ENCODE measurements around the gene CA11.

GRCh38 chr19:48664476-48664875 is 18.5 kb upstream of the CA11 start:
- TF ChIP-seq POLR2AphosphoS5 (IDR thresholded peaks at IDR 0.05): no peak
- TF ChIP-seq, protein P1, sequence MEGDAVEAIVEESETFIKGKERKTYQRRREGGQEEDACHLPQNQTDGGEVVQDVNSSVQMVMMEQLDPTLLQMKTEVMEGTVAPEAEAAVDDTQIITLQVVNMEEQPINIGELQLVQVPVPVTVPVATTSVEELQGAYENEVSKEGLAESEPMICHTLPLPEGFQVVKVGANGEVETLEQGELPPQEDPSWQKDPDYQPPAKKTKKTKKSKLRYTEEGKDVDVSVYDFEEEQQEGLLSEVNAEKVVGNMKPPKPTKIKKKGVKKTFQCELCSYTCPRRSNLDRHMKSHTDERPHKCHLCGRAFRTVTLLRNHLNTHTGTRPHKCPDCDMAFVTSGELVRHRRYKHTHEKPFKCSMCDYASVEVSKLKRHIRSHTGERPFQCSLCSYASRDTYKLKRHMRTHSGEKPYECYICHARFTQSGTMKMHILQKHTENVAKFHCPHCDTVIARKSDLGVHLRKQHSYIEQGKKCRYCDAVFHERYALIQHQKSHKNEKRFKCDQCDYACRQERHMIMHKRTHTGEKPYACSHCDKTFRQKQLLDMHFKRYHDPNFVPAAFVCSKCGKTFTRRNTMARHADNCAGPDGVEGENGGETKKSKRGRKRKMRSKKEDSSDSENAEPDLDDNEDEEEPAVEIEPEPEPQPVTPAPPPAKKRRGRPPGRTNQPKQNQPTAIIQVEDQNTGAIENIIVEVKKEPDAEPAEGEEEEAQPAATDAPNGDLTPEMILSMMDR (IDR thresholded peaks at IDR 0.05): no peak

Measured in prostate gland (tissue), 2 donors.